ENCODE data around the gene RBBP8NL.

DNA sequence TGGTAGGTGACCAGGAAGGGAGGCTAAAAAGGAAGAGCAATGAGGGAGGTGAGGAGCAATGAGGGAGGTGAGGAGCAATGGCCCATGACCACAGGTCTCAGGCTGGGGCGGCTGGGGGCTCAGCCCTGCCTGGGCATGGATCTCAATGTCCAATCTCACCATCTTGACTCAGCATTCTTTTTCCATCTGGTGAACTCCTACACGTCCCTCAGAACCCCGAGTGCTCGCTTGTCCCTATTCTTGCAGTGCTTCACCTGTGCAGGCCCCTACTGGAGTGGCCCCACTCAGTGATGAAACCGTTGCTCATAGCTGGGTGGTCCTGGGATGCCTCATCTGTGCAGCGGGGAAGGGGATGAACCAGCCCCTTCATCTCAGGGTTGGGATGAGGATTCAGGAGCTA lies 16.9 kb upstream of the RBBP8NL start:
- TF ChIP-seq CTCF (optimal IDR thresholded peaks at IDR 0.05 in 1 of 3, IDR thresholded peaks at IDR 0.05 in 1 of 3, conservative IDR thresholded peaks at IDR 0.05 in 1 of 3; ENCODE audit: extremely low read depth in 1 of 3, insufficient read depth in 2 of 3, low read length in 3 of 3) (no peak), EZH2 (IDR thresholded peaks at IDR 0.05; ENCODE audit: low read length) (no peak)
